Measurements from ENCODE around the gene NHEJ1.
A peak's percentile ranks its signal among the peaks of the same experiment; 100 is the strongest.

Gene NHEJ1

GRCh38 chr2:219182331-219183150 lies 21.9 kb upstream of the NHEJ1 start:
- DNase-seq (ENCODE audit: low read depth in 2 of 2) = no peak

- no peak for DNase-seq (ENCODE audit: low read depth in 2 of 2)
Observed at GRCh38 chr2:219181531-219181930, 20.9 kb upstream of the NHEJ1 start.

GRCh38 chr2:219180961-219181360 lies 20.3 kb upstream of the NHEJ1 start:
- no peak for DNase-seq (ENCODE audit: low read depth in 2 of 2)

- no peak for DNase-seq (ENCODE audit: low read depth in 2 of 2)
Observed at GRCh38 chr2:219179601-219180465, 19.2 kb upstream of the NHEJ1 start.

- no peak for DNase-seq (ENCODE audit: low read depth in 2 of 2)
Observed at GRCh38 chr2:219178377-219179175, 18.0 kb upstream of the NHEJ1 start.

- DNase-seq (ENCODE audit: low read depth in 2 of 2) = peak; percentile 60 to 62
Observed at GRCh38 chr2:219177552-219178376, 17.1 kb upstream of the NHEJ1 start, which contains the start of gene RETREG2. RETREG2 (plus strand) TSS chr2:219178275; CDS start chr2:219178353, 78 bp downstream.

- peak in 1 of 2 experiments; percentile 32 for DNase-seq (ENCODE audit: low read depth in 2 of 2)
Observed at GRCh38 chr2:219176818-219177551, 16.4 kb upstream of the NHEJ1 start, which contains the start of gene CNPPD1. CNPPD1 (minus strand) TSS chr2:219176925; CDS start chr2:219176828, 97 bp downstream.

GRCh38 chr2:219175928-219176817 lies 15.6 kb upstream of the NHEJ1 start:
- DNase-seq (ENCODE audit: low read depth in 2 of 2) = no peak

GRCh38 chr2:219175486-219175885 lies 14.9 kb upstream of the NHEJ1 start:
- no peak for DNase-seq (ENCODE audit: low read depth in 2 of 2)

GRCh38 chr2:219174801-219175200 lies 14.2 kb upstream of the NHEJ1 start:
- no peak for DNase-seq (ENCODE audit: low read depth in 2 of 2)

- no peak for DNase-seq (ENCODE audit: low read depth in 2 of 2)
Observed at GRCh38 chr2:219174146-219174545, 13.5 kb upstream of the NHEJ1 start.

- DNase-seq (ENCODE audit: low read depth in 2 of 2) = no peak
Observed at GRCh38 chr2:219173176-219173575, 12.6 kb upstream of the NHEJ1 start.

GRCh38 chr2:219172231-219173154 lies 11.9 kb upstream of the NHEJ1 start:
- DNase-seq (ENCODE audit: low read depth in 2 of 2) = no peak

- DNase-seq (ENCODE audit: low read depth in 2 of 2) = peak in 1 of 2 experiments; percentile 28
Observed at GRCh38 chr2:219171231-219171651, 10.6 kb upstream of the NHEJ1 start.

GRCh38 chr2:219169930-219170654 lies 9.5 kb upstream of the NHEJ1 start, which contains the start of gene SLC23A3:
SLC23A3 (minus strand) TSS chr2:219170029; CDS start chr2:219169984, 45 bp downstream.
- no peak for DNase-seq (ENCODE audit: low read depth in 2 of 2)

- no peak for DNase-seq (ENCODE audit: low read depth in 2 of 2)
Observed at GRCh38 chr2:219168932-219169331, 8.3 kb upstream of the NHEJ1 start.

GRCh38 chr2:219168526-219168925 lies 7.9 kb upstream of the NHEJ1 start:
- no peak for DNase-seq (ENCODE audit: low read depth in 2 of 2)
